ENCODE data around the gene OTOF.

DNA sequence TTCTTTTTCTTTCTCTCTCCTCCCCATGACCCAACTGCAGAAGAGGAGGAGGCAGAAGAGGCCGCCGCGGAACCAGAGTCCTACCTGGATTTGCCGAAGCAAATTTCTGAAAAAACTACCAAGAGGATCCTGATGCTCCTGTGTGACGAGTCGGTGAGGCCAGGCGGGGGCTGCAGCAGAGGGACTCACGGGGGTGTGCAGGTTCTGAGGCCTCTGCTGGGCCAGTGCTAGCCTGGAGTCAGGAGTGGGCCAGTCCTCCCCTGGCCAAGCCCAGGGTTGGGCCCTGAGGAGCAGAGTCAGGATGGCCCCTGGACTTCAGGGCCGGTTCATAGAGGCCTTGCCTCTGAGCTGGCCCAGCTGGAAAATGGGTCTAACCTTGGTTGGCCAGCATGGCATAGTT, 29.3 kb downstream of the OTOF start:
- TF ChIP-seq EZH2phosphoT487 (IDR thresholded peaks at IDR 0.05; ENCODE audit: borderline replicate concordance), result no peak
- TF ChIP-seq, protein P1, sequence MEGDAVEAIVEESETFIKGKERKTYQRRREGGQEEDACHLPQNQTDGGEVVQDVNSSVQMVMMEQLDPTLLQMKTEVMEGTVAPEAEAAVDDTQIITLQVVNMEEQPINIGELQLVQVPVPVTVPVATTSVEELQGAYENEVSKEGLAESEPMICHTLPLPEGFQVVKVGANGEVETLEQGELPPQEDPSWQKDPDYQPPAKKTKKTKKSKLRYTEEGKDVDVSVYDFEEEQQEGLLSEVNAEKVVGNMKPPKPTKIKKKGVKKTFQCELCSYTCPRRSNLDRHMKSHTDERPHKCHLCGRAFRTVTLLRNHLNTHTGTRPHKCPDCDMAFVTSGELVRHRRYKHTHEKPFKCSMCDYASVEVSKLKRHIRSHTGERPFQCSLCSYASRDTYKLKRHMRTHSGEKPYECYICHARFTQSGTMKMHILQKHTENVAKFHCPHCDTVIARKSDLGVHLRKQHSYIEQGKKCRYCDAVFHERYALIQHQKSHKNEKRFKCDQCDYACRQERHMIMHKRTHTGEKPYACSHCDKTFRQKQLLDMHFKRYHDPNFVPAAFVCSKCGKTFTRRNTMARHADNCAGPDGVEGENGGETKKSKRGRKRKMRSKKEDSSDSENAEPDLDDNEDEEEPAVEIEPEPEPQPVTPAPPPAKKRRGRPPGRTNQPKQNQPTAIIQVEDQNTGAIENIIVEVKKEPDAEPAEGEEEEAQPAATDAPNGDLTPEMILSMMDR (conservative IDR thresholded peaks at IDR 0.05; ENCODE audit: low read length), result no peak
